ENCODE measurements around the gene UROS. TPM values are rescaled to one million over a fixed set of nuclear protein-coding genes. Genes with fewer than 3 reads are reported as not detected.

The UROS gene
- total and polyA plus RNA-seq, 2 donors (not counting 3 experiments of a cell fraction or from before 2014, with no cell fraction given), result 38.4 to 42.0 TPM

DNA sequence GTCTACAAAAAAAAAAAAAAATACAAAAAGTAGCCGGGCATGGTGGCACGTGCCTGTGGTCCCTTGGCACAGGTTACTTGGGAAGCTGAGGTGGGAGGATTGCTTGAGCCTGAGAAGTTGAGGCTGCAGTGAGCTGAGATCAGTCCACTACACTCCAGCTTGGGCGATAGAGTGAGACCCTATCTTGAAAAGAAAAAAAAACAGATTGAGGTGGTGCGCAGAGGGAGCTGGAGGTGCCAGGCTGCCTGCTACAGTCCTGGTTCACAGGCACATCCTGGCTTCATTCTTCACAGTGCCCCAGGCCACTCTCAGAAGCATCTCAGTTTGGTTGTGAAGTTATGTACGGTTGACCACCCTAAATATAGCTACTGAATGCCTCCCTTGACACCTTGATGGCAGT is 52.2 kb downstream of the UROS start:
- H3K9me3 ChIP-seq (replicated peaks; ENCODE audit: control insufficient read depth, insufficient read depth, low read length), result no peaks in the 10 kb centered on the region
- no peak overlapping the region for H3K4me2 ChIP-seq (ENCODE audit: insufficient read depth, low read length)
- CTCF ChIA-PET, result no interaction called here
- intact Hi-C loops (cut with micrococcal nuclease), result no loop called here
- TF ChIP-seq POLR2A (IDR thresholded peaks at IDR 0.05; ENCODE audit: low read depth, low read length), result no peak
- no peak for TF ChIP-seq POLR2AphosphoS5 (IDR thresholded peaks at IDR 0.05; ENCODE audit: insufficient read depth, low read depth, low read length)
- TF ChIP-seq EZH2 (IDR thresholded peaks at IDR 0.05; ENCODE audit: borderline replicate concordance, low read depth, low read length, severe bottlenecking), result no peak
- TF ChIP-seq CTCF (IDR thresholded peaks at IDR 0.05; ENCODE audit: extremely low read depth in 1 of 2, insufficient read depth in 1 of 2, low read depth in 1 of 2, low read length in 2 of 2), result no peak
- no peak for TF ChIP-seq MYC (IDR thresholded peaks at IDR 0.05; ENCODE audit: low read depth, low read length)
- no peak for TF ChIP-seq GATA2 (IDR thresholded peaks at IDR 0.05; ENCODE audit: insufficient read depth, insufficient read length, low read depth, low read length)
- TF ChIP-seq MAX (IDR thresholded peaks at IDR 0.05; ENCODE audit: insufficient read depth, insufficient read length), result no peak
- no peak for TF ChIP-seq FOS (IDR thresholded peaks at IDR 0.05; ENCODE audit: borderline replicate concordance, insufficient read depth, low read length)
- no peak for TF ChIP-seq JUN (IDR thresholded peaks at IDR 0.05; ENCODE audit: borderline replicate concordance, insufficient read depth, insufficient read length, low read depth)
- FAIRE-seq (no peak), DNase-seq (ENCODE audit: low read depth, low spot score) (no peak)
- H2AFZ ChIP-seq (ENCODE audit: low read depth, low read length), result no peak overlapping the region
- BruUV-seq (replicated peaks), result no TSS peak
- no peaks in the 10 kb centered on the region for H3K4me1 ChIP-seq (ENCODE audit: control insufficient read depth, extremely low read depth, insufficient read depth, low read length)
- no peaks in the 10 kb centered on the region for H3K9me1 ChIP-seq (replicated peaks; ENCODE audit: control insufficient read depth, extremely low read depth, insufficient read depth, low read length)
- dilution Hi-C loops (cut with MboI; ENCODE audit: extremely low pct_ligation_motif_present, low sequenced_read_pairs), result no loop called here
- H3K9ac ChIP-seq (replicated peaks; ENCODE audit: extremely low read depth, insufficient read depth, low read length), result no peak overlapping the region
- POLR2A ChIA-PET, result interaction anchor here (0.7 kb wide), 1 partner anchor 38 kb away, joined by 3 read pairs; no protein-coding TSS in a partner anchor
- no peaks in the 10 kb centered on the region for H3K27me3 ChIP-seq (ENCODE audit: control insufficient read depth in 2 of 2, insufficient read depth in 2 of 2, low read length in 2 of 2)
- no peak overlapping the region for H3K27ac ChIP-seq (ENCODE audit: insufficient read depth, low read depth, low read length)
- no peaks in the 10 kb centered on the region for H4K20me1 ChIP-seq (replicated peaks; ENCODE audit: control insufficient read depth, extremely low read depth, insufficient read depth, low read length)
- H3K36me3 ChIP-seq (ENCODE audit: control insufficient read depth in 2 of 2, extremely low read depth in 1 of 2, insufficient read depth in 2 of 2, low read length in 2 of 2), result no peaks in the 10 kb centered on the region
- H3K79me2 ChIP-seq (ENCODE audit: control insufficient read depth, insufficient read depth, low read length), result no peaks in the 10 kb centered on the region
- no peak overlapping the region for H3K4me3 ChIP-seq (replicated peaks in 1 of 3; ENCODE audit: insufficient read depth in 1 of 3, low read depth in 1 of 3, low read length in 3 of 3)

Data from endothelial cell of umbilical vein (primary cell).